Glutamatergic neuron (in vitro differentiated cells): ENCODE measurements around the gene ANG. TPM values are rescaled to one million over a fixed set of nuclear protein-coding genes. Genes with fewer than 3 reads are reported as not detected.

Experiments used
- DNase-seq: peaks from one replicate; pipeline ENCODE4 v3.0.0; 2022
- H3K27ac Mint-ChIP-seq: one replicate; pipeline ENCODE4 v1.8.0; 2020; ENCODE audit warnings: mild to moderate bottlenecking, mixed read lengths, inconsistent platforms; ENCODE audit not compliant: unreplicated experiment
- H3K27me3 Mint-ChIP-seq: one replicate; pipeline ENCODE4 v1.8.0; 2020; ENCODE audit warnings: mild to moderate bottlenecking, moderate library complexity, mixed read lengths, inconsistent platforms; ENCODE audit not compliant: unreplicated experiment
- H3K36me3 Mint-ChIP-seq: one replicate; pipeline ENCODE4 v1.8.0; 2020; ENCODE audit warnings: mild to moderate bottlenecking, mixed read lengths, inconsistent platforms; ENCODE audit not compliant: unreplicated experiment
- H3K4me1 Mint-ChIP-seq: one replicate; pipeline ENCODE4 v1.8.0; 2020; ENCODE audit warnings: mild to moderate bottlenecking, low read depth, mixed read lengths, inconsistent platforms; ENCODE audit not compliant: unreplicated experiment
- H3K4me3 Mint-ChIP-seq: one replicate; pipeline ENCODE4 v1.8.0; 2020; ENCODE audit warnings: mild to moderate bottlenecking, mixed read lengths, inconsistent platforms; ENCODE audit not compliant: unreplicated experiment
- H3K9me3 Mint-ChIP-seq: one replicate; pipeline ENCODE4 v1.8.0; 2020; ENCODE audit warnings: mild to moderate bottlenecking, moderate library complexity, mixed read lengths, inconsistent platforms; ENCODE audit not compliant: unreplicated experiment
- CTCF ChIP-seq: fragments of 200-600 bp; sonication (generic); IDR thresholded peaks from one replicate; pipeline ENCODE4 v1.5.0; 2021; ENCODE audit not compliant: partially characterized antibody, unreplicated experiment
- total RNA-seq: library from RNA; stranded (reverse); fragmentation: NEBNext Ultra II Directional; extraction: Animal tissue kit (Norgen Biotek cat#: 25700); gene quantifications from one replicate; pipeline ENCODE4 v1.2.1, GENCODE V29; 2021; ENCODE audit not compliant: unreplicated experiment

The ANG gene
- total RNA-seq, 1 donor from 2014 or later = 1.7 TPM

GRCh38 chr14:20683891-20684661, 4.5 kb upstream of the ANG start, which contains the start of gene RNASE4:
RNASE4 (plus strand) TSS chr14:20684560; CDS start chr14:20699372, 14,812 bp downstream.
- no peaks in the 10 kb centered on the region for H3K36me3 Mint-ChIP-seq
- peaks cover 9% of the 10 kb centered on the region for H3K9me3 Mint-ChIP-seq
- peaks cover 9% of the 10 kb centered on the region for H3K4me1 Mint-ChIP-seq
- no peak within 1 kb of the TSS for H3K4me3 Mint-ChIP-seq
- TF ChIP-seq CTCF = no peak
- H3K27ac Mint-ChIP-seq = peak within 1 kb of the TSS; percentile 69
- peaks cover 2% of the 10 kb centered on the region for H3K27me3 Mint-ChIP-seq
- peak; percentile 75 for DNase-seq

GRCh38 chr14:20684662-20685456, 3.7 kb upstream of the ANG start:
- no peak for TF ChIP-seq CTCF
- H3K4me1 Mint-ChIP-seq = peaks cover 9% of the 10 kb centered on the region
- no peaks in the 10 kb centered on the region for H3K36me3 Mint-ChIP-seq
- H3K4me3 Mint-ChIP-seq = no peak overlapping the region
- peaks cover 9% of the 10 kb centered on the region for H3K9me3 Mint-ChIP-seq
- H3K27ac Mint-ChIP-seq = peak overlapping the region; percentile 69
- peak; percentile 24 for DNase-seq
- H3K27me3 Mint-ChIP-seq = peaks cover 2% of the 10 kb centered on the region

- Mint-ChIP-seq H3K36me3 (no peaks in the 10 kb centered on the region), H3K4me3 (no peak overlapping the region), H3K27me3 (peaks cover 2% of the 10 kb centered on the region), H3K27ac (no peak overlapping the region), H3K4me1 (no peaks in the 10 kb centered on the region), H3K9me3 (peaks cover 9% of the 10 kb centered on the region)
- no peak for DNase-seq
- no peak for TF ChIP-seq CTCF
Measured at GRCh38 chr14:20686386-20687143, 2.0 kb upstream of the ANG start.

GRCh38 chr14:20687362-20688166, 1.0 kb upstream of the ANG start:
- Mint-ChIP-seq H3K27me3 (peaks cover 2% of the 10 kb centered on the region), H3K4me3 (no peak overlapping the region), H3K27ac (no peak overlapping the region), H3K36me3 (no peaks in the 10 kb centered on the region), H3K9me3 (peaks cover 9% of the 10 kb centered on the region), H3K4me1 (no peaks in the 10 kb centered on the region)
- DNase-seq = no peak
- TF ChIP-seq CTCF = no peak
